ENCODE results near the gene TNP2. TPM values are rescaled to one million over a fixed set of nuclear protein-coding genes. Genes with fewer than 3 reads are reported as not detected.

TNP2 gene
- total RNA-seq, 1 experiment from 2014 or later: not detected

GRCh38 chr16:11271610-11272009, 2.5 kb upstream of the TNP2 start:
- Histone ChIP-seq H3K4me3 (replicated peaks in 1 of 2; ENCODE audit: low read depth in 1 of 2, low read length in 2 of 2) (no peak overlapping the region), H3K9ac (ENCODE audit: low read length) (no peak overlapping the region), H3K9me2 (ENCODE audit: insufficient read depth) (no peaks in the 10 kb centered on the region), H3K9me3 (ENCODE audit: control insufficient read depth in 1 of 2, insufficient read depth in 1 of 2, low read depth in 1 of 2, low read length in 2 of 2) (no peaks in the 10 kb centered on the region), H3K4me1 (ENCODE audit: control insufficient read depth in 1 of 2, insufficient read depth in 2 of 2, low read length in 2 of 2) (no peaks in the 10 kb centered on the region), H3K27ac (ENCODE audit: low read depth, low read length) (no peak overlapping the region), H4K20me1 (ENCODE audit: insufficient read depth) (no peaks in the 10 kb centered on the region), H3K36me3 (ENCODE audit: control insufficient read depth in 1 of 2, insufficient read depth in 2 of 2, low read length in 2 of 2) (no peaks in the 10 kb centered on the region), H3K4me2 (ENCODE audit: low read length) (no peak overlapping the region), H2AFZ (ENCODE audit: low read depth, low read length, poor library complexity, severe bottlenecking) (no peak overlapping the region), H3K79me2 (ENCODE audit: insufficient read depth, low read length) (no peaks in the 10 kb centered on the region), H3K27me3 (ENCODE audit: insufficient read depth, low read length) (no peaks in the 10 kb centered on the region)
- DNase-seq (ENCODE audit: low read depth, low spot score): no peak
- no peak for ATAC-seq
- TF ChIP-seq ZBTB33 (IDR thresholded peaks at IDR 0.05; ENCODE audit: extremely low read depth, insufficient replicate concordance, low read length): no peak
- TF ChIP-seq YY1 (IDR thresholded peaks at IDR 0.05; ENCODE audit: extremely low read depth, insufficient replicate concordance, low read depth, low read length): no peak
- no peak for TF ChIP-seq REST (IDR thresholded peaks at IDR 0.05; ENCODE audit: low read depth)
- TF ChIP-seq JUND (IDR thresholded peaks at IDR 0.05): no peak
- no peak for TF ChIP-seq POLR2A (IDR thresholded peaks at IDR 0.05; ENCODE audit: borderline replicate concordance, extremely low read depth, insufficient read depth, insufficient read length)
- no peak for TF ChIP-seq SP1 (IDR thresholded peaks at IDR 0.05; ENCODE audit: low read depth)
- no peak for TF ChIP-seq MAX (IDR thresholded peaks at IDR 0.05)
- no peak for TF ChIP-seq TCF7L2 (IDR thresholded peaks at IDR 0.05; ENCODE audit: borderline replicate concordance, extremely low read depth, insufficient read depth, insufficient read length)
- no peak for TF ChIP-seq ZNF274 (IDR thresholded peaks at IDR 0.05; ENCODE audit: low read depth, low read length)
- no peak for TF ChIP-seq SIN3A (IDR thresholded peaks at IDR 0.05; ENCODE audit: low read depth)
- no peak for TF ChIP-seq RAD21 (IDR thresholded peaks at IDR 0.05; ENCODE audit: low read depth)
- POLR2A ChIA-PET: no interaction called here
- intact Hi-C loops (cut with micrococcal nuclease): no loop called here
- no TSS peak for BruUV-seq (replicated peaks)
- CTCF ChIA-PET: interaction anchor here (1.2 kb wide), 1 partner anchor 300 kb away, joined by 3 read pairs; no protein-coding TSS in a partner anchor
- RAD21 ChIA-PET (ENCODE audit: low non-redundant PET in 1 of 2, low total read pairs in 2 of 2, uncharacterized antibody in 2 of 2, unreplicated experiment in 2 of 2): no interaction called here
